Hepatocyte (in vitro differentiated cells): ENCODE results near the gene TRPT1. TPM values are rescaled to one million over a fixed set of nuclear protein-coding genes. Genes with fewer than 3 reads are reported as not detected.

Experiments used
- DNase-seq: peaks from one replicate; pipeline ENCODE4 v3.0.0-alpha.2; 2016; ENCODE audit warnings: low spot score
- H2AFZ ChIP-seq: fragments of 200-600 bp; sonication (generic); 2 replicates; pipeline ENCODE4 v1.6.0; 2016; ENCODE audit warnings: antibody characterized with exemption, mild to moderate bottlenecking
- H3K27ac ChIP-seq: fragments of 200-600 bp; sonication (generic); 2 replicates; pipeline ENCODE4 v1.5.1; 2016; ENCODE audit warnings: mild to moderate bottlenecking
- H3K27me3 ChIP-seq: fragments of 200-600 bp; sonication (generic); 2 replicates; pipeline ENCODE4 v1.6.1; 2016
- H3K36me3 ChIP-seq: fragments of 200-600 bp; sonication (generic); replicated peaks from 2 replicates; pipeline ENCODE4 v1.5.1; 2016; ENCODE audit warnings: low read depth; ENCODE audit not compliant: insufficient read depth
- H3K4me1 ChIP-seq: fragments of 200-600 bp; sonication (generic); 2 replicates; pipeline ENCODE4 v1.5.1; 2016; ENCODE audit warnings: mild to moderate bottlenecking, moderate library complexity; ENCODE audit not compliant: insufficient read depth
- H3K4me2 ChIP-seq: fragments of 200-600 bp; sonication (generic); 2 replicates; pipeline ENCODE4 v1.6.0; 2016
- H3K4me3 ChIP-seq: fragments of 200-600 bp; sonication (generic); 2 replicates; pipeline ENCODE4 v1.5.1; 2016; ENCODE audit warnings: mild to moderate bottlenecking
- H3K79me2 ChIP-seq: fragments of 200-600 bp; sonication (generic); 2 replicates; pipeline ENCODE4 v1.6.0; 2017; ENCODE audit warnings: mild to moderate bottlenecking
- H3K9me2 ChIP-seq: fragments of 200-600 bp; sonication (generic); replicated peaks from 2 replicates; pipeline ENCODE4 v1.6.0; 2017; ENCODE audit warnings: mild to moderate bottlenecking; ENCODE audit not compliant: insufficient read depth
- H3K9me3 ChIP-seq: fragments of 200-600 bp; sonication (generic); 2 replicates; pipeline ENCODE4 v1.5.1; 2016; ENCODE audit warnings: low read depth, mild to moderate bottlenecking
- H4K20me1 ChIP-seq: fragments of 200-600 bp; sonication (generic); 2 replicates; pipeline ENCODE4 v1.6.0; 2016; ENCODE audit warnings: mild to moderate bottlenecking; ENCODE audit not compliant: insufficient read depth, poor library complexity, severe bottlenecking
- EZH2 ChIP-seq: fragments of 200-600 bp; sonication (generic); IDR thresholded peaks from 2 replicates; pipeline ENCODE4 v1.6.1; 2016; ENCODE audit warnings: antibody characterized with exemption, mild to moderate bottlenecking, borderline replicate concordance
- EZH2phosphoT487 ChIP-seq: fragments of 200-600 bp; sonication (generic); IDR thresholded peaks from one replicate; pipeline ENCODE4 v1.6.1; 2018; ENCODE audit warnings: antibody characterized with exemption, mild to moderate bottlenecking, low read depth, moderate library complexity; ENCODE audit not compliant: unreplicated experiment, severe bottlenecking
- WGBS: methylation state at CpG from one replicate; pipeline ENCODE4 v1.1.6; 2016; ENCODE audit warnings: low lambda C conversion rate; ENCODE audit errors: missing lambda C conversion rate; 5-methylcytosine and 5-hydroxymethylcytosine counted together
- polyA plus RNA-seq: library from polyadenylated mRNA; unstranded; fragments of >200 nt; fragmentation: Nextera tagmentation; extraction: Ambion mirVana; gene quantifications from 2 replicates; pipeline ENCODE4 v1.2.1, GENCODE V29; 2016
- total RNA-seq: library from RNA; depleted of rRNA; stranded (reverse); fragments of >200 nt; gene quantifications from 2 replicates; pipeline ENCODE4 v1.2.3, GENCODE V29; 2014
- TF ChIP-seq, protein P1 (sequence below): fragments of 200-600 bp; sonication (generic); IDR thresholded peaks from 2 replicates; pipeline ENCODE4 v1.5.1; 2016; ENCODE audit warnings: antibody characterized with exemption, mild to moderate bottlenecking; ENCODE audit not compliant: poor library complexity

Gene TRPT1
- total and polyA plus RNA-seq, 2 experiments from 2014 or later, result 52.8 to 55.5 TPM

DNA sequence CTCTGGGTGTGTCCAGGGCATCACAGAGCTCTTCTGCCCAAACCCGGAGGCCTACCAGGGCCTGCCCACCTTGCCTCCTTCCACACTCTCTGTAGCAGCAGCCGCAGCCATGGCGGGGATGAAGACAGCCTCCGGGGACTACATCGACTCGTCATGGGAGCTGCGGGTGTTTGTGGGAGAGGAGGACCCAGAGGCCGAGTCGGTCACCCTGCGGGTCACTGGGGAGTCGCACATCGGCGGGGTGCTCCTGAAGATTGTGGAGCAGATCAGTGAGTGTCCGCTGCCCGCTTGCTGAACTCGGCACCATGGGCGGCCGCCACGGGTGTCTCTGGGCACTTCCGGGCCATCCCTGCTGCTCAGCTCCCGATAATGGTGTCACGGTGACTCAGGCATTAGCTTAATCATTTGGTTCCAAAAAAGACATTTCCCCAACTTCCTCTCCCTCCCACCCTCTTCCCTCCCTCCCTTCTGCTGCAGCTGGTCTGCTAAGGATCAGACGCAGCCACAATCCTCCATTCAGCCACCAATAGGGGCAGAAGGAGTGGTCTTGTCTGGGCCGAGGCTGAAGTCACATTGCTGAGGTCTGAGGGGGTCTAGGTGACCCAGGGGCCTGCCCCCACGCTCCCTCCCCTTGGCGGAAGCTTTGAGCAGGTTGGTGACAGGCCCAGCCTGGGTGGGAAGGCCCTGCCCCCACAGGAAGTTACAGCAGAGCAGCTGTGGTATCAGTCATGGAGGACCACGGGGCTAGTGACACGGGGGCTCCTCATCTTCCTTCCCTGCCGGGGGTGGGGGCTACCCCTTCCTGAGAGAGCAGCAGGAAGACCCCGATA is 18.5 kb downstream of the TRPT1 start:
- DNase-seq, result no peak
- TF ChIP-seq, protein P1, sequence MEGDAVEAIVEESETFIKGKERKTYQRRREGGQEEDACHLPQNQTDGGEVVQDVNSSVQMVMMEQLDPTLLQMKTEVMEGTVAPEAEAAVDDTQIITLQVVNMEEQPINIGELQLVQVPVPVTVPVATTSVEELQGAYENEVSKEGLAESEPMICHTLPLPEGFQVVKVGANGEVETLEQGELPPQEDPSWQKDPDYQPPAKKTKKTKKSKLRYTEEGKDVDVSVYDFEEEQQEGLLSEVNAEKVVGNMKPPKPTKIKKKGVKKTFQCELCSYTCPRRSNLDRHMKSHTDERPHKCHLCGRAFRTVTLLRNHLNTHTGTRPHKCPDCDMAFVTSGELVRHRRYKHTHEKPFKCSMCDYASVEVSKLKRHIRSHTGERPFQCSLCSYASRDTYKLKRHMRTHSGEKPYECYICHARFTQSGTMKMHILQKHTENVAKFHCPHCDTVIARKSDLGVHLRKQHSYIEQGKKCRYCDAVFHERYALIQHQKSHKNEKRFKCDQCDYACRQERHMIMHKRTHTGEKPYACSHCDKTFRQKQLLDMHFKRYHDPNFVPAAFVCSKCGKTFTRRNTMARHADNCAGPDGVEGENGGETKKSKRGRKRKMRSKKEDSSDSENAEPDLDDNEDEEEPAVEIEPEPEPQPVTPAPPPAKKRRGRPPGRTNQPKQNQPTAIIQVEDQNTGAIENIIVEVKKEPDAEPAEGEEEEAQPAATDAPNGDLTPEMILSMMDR, result no peak
- no peak for TF ChIP-seq EZH2phosphoT487
- TF ChIP-seq EZH2, result no peak
- Histone ChIP-seq H3K36me3 (no peaks in the 10 kb centered on the region), H3K4me2 (no peak overlapping the region), H3K4me3 (no peak overlapping the region), H3K9me2 (no peaks in the 10 kb centered on the region), H3K9me3 (no peaks in the 10 kb centered on the region), H3K4me1 (no peaks in the 10 kb centered on the region), H4K20me1 (no peaks in the 10 kb centered on the region), H3K79me2 (no peaks in the 10 kb centered on the region), H3K27me3 (no peaks in the 10 kb centered on the region), H2AFZ (no peak overlapping the region), H3K27ac (no peak overlapping the region)
- WGBS, result 85% methylated on average over 22 of the region's 30 CpGs

DNA sequence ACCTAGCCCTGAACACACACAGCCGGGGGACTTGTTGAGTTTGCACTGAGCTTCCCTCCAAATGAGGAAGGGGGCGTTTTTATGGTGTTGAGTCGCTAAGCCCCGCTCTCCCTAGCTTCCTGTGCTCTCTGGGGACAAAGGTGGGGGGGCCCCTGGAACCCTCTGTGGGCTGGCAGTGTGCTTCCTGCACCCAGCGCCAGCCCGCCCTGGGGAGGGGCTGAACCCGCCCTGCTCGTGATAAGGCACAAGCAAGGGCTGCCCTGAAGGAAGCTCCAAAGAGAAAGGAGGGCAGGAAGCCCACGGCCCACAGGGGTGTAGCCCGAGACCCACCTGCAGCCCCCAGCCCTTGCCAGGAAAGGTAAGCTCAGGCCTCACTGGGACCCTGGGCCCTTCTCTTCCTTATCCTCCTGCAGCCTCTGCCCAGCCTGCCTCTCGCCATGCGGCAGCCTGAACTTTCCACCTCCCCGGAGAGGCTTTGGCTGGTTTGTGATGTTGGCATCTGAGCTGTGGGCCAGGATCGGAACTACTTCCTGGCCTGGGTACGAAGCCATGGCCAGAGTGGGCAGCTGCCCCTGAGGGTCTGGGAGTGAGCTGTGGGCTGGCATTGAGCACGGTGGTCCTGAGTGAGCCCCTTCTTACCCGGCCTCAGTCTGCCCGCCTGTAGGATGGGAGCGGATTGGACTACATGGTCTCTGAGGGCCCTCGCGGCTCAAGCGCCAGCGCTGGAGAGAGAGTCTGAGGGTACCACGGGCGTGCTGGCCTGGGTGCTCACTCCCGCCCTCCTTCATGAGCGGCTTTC is 19.3 kb downstream of the TRPT1 start, which contains the start of gene FERMT3:
Gene FERMT3, plus strand, starts transcription at position 265 of the 799 bp plus-strand sequence. CDS start 644 bp downstream, outside the sequence.
- no peak for DNase-seq
- H4K20me1 ChIP-seq, result no peaks in the 10 kb centered on the region
- H3K4me3 ChIP-seq, result no peak within 1 kb of the TSS
- no peak within 1 kb of the TSS for H2AFZ ChIP-seq
- no peaks in the 10 kb centered on the region for H3K9me2 ChIP-seq
- no peaks in the 10 kb centered on the region for H3K36me3 ChIP-seq
- H3K27me3 ChIP-seq, result no peaks in the 10 kb centered on the region
- H3K4me1 ChIP-seq, result no peaks in the 10 kb centered on the region
- no peak within 1 kb of the TSS for H3K4me2 ChIP-seq
- no peaks in the 10 kb centered on the region for H3K9me3 ChIP-seq
- no peak within 1 kb of the TSS for H3K27ac ChIP-seq
- H3K79me2 ChIP-seq, result no peaks in the 10 kb centered on the region
- 90% methylated on average over 24 of the region's 27 CpGs for WGBS
- no peak for TF ChIP-seq EZH2phosphoT487
- TF ChIP-seq, protein P1, result no peak
- no peak for TF ChIP-seq EZH2

DNA sequence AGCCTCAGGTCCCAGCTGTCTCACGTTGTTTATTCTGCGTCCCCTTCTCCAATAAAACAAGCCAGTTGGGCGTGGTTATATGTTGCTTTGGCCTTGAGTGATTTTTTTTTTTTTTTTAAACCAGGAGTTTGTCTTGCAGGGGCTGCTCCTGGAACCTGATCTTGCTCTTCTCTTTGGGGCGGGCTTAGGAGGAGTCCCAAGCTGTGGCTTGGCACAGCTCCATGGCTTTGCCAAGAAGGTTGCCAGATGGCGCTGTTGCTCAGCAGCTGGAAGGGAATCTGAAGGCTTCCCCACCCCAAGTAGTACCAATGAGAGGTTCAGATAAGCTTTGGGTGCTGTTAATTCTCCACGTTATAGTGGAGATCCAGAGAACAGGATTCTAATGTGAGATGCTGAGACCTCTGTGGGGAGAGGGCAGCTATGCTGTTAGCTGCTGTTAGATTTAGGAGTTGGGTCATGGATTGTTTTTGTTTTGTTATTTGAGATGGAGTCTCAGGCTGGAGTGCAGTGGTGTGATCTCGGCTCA is 21.5 kb downstream of the TRPT1 start:
- Histone ChIP-seq H3K9me3 (no peaks in the 10 kb centered on the region), H3K4me2 (no peak overlapping the region), H3K79me2 (no peaks in the 10 kb centered on the region), H4K20me1 (no peaks in the 10 kb centered on the region), H3K9me2 (no peaks in the 10 kb centered on the region), H3K27ac (peak overlapping the region; percentile 12), H2AFZ (no peak overlapping the region), H3K4me1 (no peaks in the 10 kb centered on the region), H3K27me3 (no peaks in the 10 kb centered on the region), H3K36me3 (no peaks in the 10 kb centered on the region), H3K4me3 (no peak overlapping the region)
- peak; percentile 90 for DNase-seq
- WGBS, result 62% methylated on average over 7 of the region's 7 CpGs
- TF ChIP-seq EZH2phosphoT487, result no peak
- TF ChIP-seq, protein P1, result peak; percentile 66
